ENCODE measurements around the gene SPACA6. TPM values are rescaled to one million over a fixed set of nuclear protein-coding genes. Genes with fewer than 3 reads are reported as not detected.

Gene SPACA6
- total and polyA plus RNA-seq, 10 of the 15 experiments (the other 5 are each of a cell fraction or from before 2014, with no cell fraction given), result 0.31 to 6.5 (median 1.7) TPM

DNA sequence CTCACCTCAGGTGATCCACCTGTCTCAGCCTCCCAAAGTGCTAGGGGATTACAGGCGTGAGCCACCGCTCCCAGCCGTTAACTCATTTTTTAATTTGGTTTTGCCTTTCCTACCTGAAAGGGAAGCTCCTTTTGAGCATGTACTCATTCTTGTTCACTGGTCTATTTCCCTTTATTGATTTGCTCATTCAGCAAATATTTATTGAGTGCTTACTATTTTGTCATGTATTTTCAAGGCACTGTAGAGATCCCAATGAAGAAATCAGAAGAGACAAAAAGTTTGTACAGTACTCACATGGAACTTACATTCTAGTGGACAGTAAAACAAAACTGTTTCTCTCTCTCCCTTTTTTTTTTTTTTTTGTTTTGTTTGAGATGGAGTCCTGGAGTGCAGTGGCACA lies 13.8 kb downstream of the SPACA6 start:
- SMC1A ChIA-PET (ENCODE audit: uncharacterized antibody, unreplicated experiment), result no interaction called here
- Histone ChIP-seq H3K4me2 (ENCODE audit: control insufficient read depth, insufficient read depth) (no peak overlapping the region), H3K4me1 (ENCODE audit: control insufficient read depth, insufficient read depth, low read length) (no peaks in the 10 kb centered on the region; the same call in 1 of the 2 replicates), H3K9ac (ENCODE audit: control insufficient read depth, insufficient read depth, low read length) (no peak overlapping the region), H4K20me1 (ENCODE audit: control insufficient read depth, insufficient read depth) (no peaks in the 10 kb centered on the region), H3K4me3 (no peak overlapping the region), H3K27ac (ENCODE audit: control insufficient read depth, insufficient read depth) (no peak overlapping the region), H3K9me3 (replicated peaks; ENCODE audit: control insufficient read depth, insufficient read depth, low read length) (peaks cover 1% of the 10 kb centered on the region; the same call in 1 of the 3 replicates), H3K27me3 (replicated peaks in 1 of 2; ENCODE audit: control insufficient read depth in 2 of 2, insufficient read depth in 2 of 2, low read length in 1 of 2) (no peaks in the 10 kb centered on the region; a peak in 1 of 4 replicates), H3K36me3 (ENCODE audit: control insufficient read depth in 2 of 2, insufficient read depth in 2 of 2, low read length in 1 of 2) (no peaks in the 10 kb centered on the region), H3K79me2 (ENCODE audit: control insufficient read depth, insufficient read depth, low read length) (peaks cover 3% of the 10 kb centered on the region), H2AFZ (ENCODE audit: control insufficient read depth, low read depth, low read length) (no peak overlapping the region)
- TF ChIP-seq, protein P1, sequence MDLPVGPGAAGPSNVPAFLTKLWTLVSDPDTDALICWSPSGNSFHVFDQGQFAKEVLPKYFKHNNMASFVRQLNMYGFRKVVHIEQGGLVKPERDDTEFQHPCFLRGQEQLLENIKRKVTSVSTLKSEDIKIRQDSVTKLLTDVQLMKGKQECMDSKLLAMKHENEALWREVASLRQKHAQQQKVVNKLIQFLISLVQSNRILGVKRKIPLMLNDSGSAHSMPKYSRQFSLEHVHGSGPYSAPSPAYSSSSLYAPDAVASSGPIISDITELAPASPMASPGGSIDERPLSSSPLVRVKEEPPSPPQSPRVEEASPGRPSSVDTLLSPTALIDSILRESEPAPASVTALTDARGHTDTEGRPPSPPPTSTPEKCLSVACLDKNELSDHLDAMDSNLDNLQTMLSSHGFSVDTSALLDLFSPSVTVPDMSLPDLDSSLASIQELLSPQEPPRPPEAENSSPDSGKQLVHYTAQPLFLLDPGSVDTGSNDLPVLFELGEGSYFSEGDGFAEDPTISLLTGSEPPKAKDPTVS (IDR thresholded peaks at IDR 0.05; ENCODE audit: low read depth, low read length), result no peak
- TF ChIP-seq LARP7 (IDR thresholded peaks at IDR 0.05) (no peak), IRF4 (IDR thresholded peaks at IDR 0.05; ENCODE audit: low read depth, low read length) (no peak), NR2F1 (conservative IDR thresholded peaks at IDR 0.05) (no peak), HDAC6 (IDR thresholded peaks at IDR 0.05; ENCODE audit: unreplicated experiment) (no peak), MYB (IDR thresholded peaks at IDR 0.05; ENCODE audit: borderline replicate concordance, low read depth, low read length) (no peak)
- TF ChIP-seq, protein P2, sequence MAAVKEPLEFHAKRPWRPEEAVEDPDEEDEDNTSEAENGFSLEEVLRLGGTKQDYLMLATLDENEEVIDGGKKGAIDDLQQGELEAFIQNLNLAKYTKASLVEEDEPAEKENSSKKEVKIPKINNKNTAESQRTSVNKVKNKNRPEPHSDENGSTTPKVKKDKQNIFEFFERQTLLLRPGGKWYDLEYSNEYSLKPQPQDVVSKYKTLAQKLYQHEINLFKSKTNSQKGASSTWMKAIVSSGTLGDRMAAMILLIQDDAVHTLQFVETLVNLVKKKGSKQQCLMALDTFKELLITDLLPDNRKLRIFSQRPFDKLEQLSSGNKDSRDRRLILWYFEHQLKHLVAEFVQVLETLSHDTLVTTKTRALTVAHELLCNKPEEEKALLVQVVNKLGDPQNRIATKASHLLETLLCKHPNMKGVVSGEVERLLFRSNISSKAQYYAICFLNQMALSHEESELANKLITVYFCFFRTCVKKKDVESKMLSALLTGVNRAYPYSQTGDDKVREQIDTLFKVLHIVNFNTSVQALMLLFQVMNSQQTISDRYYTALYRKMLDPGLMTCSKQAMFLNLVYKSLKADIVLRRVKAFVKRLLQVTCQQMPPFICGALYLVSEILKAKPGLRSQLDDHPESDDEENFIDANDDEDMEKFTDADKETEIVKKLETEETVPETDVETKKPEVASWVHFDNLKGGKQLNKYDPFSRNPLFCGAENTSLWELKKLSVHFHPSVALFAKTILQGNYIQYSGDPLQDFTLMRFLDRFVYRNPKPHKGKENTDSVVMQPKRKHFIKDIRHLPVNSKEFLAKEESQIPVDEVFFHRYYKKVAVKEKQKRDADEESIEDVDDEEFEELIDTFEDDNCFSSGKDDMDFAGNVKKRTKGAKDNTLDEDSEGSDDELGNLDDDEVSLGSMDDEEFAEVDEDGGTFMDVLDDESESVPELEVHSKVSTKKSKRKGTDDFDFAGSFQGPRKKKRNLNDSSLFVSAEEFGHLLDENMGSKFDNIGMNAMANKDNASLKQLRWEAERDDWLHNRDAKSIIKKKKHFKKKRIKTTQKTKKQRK (IDR thresholded peaks at IDR 0.05; ENCODE audit: low read depth, low read length), result no peak
- TF ChIP-seq, protein P3, sequence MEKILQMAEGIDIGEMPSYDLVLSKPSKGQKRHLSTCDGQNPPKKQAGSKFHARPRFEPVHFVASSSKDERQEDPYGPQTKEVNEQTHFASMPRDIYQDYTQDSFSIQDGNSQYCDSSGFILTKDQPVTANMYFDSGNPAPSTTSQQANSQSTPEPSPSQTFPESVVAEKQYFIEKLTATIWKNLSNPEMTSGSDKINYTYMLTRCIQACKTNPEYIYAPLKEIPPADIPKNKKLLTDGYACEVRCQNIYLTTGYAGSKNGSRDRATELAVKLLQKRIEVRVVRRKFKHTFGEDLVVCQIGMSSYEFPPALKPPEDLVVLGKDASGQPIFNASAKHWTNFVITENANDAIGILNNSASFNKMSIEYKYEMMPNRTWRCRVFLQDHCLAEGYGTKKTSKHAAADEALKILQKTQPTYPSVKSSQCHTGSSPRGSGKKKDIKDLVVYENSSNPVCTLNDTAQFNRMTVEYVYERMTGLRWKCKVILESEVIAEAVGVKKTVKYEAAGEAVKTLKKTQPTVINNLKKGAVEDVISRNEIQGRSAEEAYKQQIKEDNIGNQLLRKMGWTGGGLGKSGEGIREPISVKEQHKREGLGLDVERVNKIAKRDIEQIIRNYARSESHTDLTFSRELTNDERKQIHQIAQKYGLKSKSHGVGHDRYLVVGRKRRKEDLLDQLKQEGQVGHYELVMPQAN (conservative IDR thresholded peaks at IDR 0.05), result no peak
- TF ChIP-seq, protein P4, sequence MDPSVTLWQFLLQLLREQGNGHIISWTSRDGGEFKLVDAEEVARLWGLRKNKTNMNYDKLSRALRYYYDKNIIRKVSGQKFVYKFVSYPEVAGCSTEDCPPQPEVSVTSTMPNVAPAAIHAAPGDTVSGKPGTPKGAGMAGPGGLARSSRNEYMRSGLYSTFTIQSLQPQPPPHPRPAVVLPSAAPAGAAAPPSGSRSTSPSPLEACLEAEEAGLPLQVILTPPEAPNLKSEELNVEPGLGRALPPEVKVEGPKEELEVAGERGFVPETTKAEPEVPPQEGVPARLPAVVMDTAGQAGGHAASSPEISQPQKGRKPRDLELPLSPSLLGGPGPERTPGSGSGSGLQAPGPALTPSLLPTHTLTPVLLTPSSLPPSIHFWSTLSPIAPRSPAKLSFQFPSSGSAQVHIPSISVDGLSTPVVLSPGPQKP (IDR thresholded peaks at IDR 0.05; ENCODE audit: low read depth, low read length), result no peak
- intact Hi-C loops (cut with micrococcal nuclease; ENCODE audit: unreplicated experiment) (no loop called here), in situ Hi-C loops (cut with MboI) (no loop called here)
- RAD21 ChIA-PET (ENCODE audit: unreplicated experiment), result no interaction called here
- ATAC-seq (no peak), DNase-seq (ENCODE audit: low read depth, low spot score) (no peak), FAIRE-seq (no peak)
- POLR2A ChIA-PET, result no interaction called here
- 100% methylated on average over 3 of the region's 3 CpGs for WGBS (ENCODE audit: insufficient coverage, insufficient replicate concordance, low lambda C conversion rate, missing lambda C conversion rate)
- BruUV-seq (replicated peaks), result no TSS peak
- CTCF ChIA-PET, result no interaction called here

Measured in GM12878 (cell line).